Lung microvascular endothelial cell (primary cell): ENCODE results near the gene CGB8. TPM values are rescaled to one million over a fixed set of nuclear protein-coding genes. Genes with fewer than 3 reads are reported as not detected.

Experiments
- DNase-seq, 2 donors: peaks; one replicate each; pipeline versions ENCODE4 v3.0.0 to v3.0.0-alpha.2; 2010; ENCODE audit warnings: low read depth in 2 of 2
- total RNA-seq: library from RNA; depleted of rRNA; stranded (reverse); fragments of >200 nt; gene quantifications from 2 replicates; pipeline ENCODE4 v1.2.1, GENCODE V29; 2014

Gene CGB8
- total RNA-seq, 1 donor from 2014 or later: not detected

- DNase-seq: no peak
These were observed 42.0 kb downstream of the CGB8 start for GRCh38 chr19:49006905-49007304.

DNA sequence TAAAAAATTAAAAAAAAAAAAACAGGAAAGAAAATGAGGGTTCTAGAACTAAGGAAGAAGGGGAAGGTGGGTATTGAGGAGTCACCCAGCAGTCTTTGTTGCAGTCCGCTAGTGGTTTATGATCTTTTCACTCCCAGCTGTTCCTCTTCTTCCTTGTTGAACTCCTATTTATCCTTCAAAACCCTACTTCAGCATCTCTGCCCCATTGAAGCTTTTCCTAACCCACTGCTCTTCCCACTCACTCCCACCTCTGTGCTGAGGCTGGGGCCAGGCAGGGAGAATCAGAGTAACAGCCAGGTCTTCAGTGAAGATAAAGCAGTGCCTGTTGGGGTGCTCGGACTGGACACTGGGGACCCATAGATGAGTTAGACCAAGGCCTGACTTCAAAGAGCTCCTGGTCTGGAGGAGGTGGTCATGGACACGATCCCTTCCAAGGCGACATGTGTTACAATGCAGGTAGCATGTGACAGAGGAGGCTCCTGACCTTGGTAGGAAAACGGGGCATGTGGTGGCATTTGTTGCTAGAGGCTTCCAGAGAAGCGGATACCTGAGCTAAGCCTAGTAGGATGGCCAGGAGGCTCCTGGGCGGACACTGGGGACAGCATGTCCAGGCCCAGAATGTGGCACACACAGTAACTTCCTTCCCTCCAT is 43.8 kb downstream of the CGB8 start:
- DNase-seq: no peak

- DNase-seq: no peak
These were observed 44.8 kb downstream of the CGB8 start for GRCh38 chr19:49004133-49004532.

- DNase-seq: peak; percentile 82 to 86
These were observed 49.2 kb downstream of the CGB8 start for GRCh38 chr19:48999481-49000325.

GRCh38 chr19:48997972-48998371 is 50.9 kb downstream of the CGB8 start:
- peak; percentile 66 to 69 for DNase-seq

Other genes with a start within 250 kb of the CGB8 start
- 26.2 and 28.3 TPM in 2 replicates for gene BCAT2, start 238.1 kb downstream of the CGB8 start, total RNA-seq
- 0.60 and 2.6 TPM in 2 replicates for gene HSD17B14, start 212.6 kb downstream of the CGB8 start, total RNA-seq
- 2.4 and 7.1 TPM in 2 replicates for gene PLEKHA4, start 180.5 kb downstream of the CGB8 start, total RNA-seq
- gene PPP1R15A, start 176.7 kb downstream of the CGB8 start, total RNA-seq: 21.6 and 63.9 TPM in 2 replicates
- gene TULP2, start 150.4 kb downstream of the CGB8 start, total RNA-seq: under 0.01 TPM in 2 replicates
- 118 and 160 TPM in 2 replicates for gene NUCB1, start 148.8 kb downstream of the CGB8 start, total RNA-seq
- under 0.01 TPM in 1 of 2 replicates, not detected in the other for gene DHDH, start 115.4 kb downstream of the CGB8 start, total RNA-seq
- 96.8 and 101 TPM in 2 replicates for gene BAX, start 94.2 kb downstream of the CGB8 start, total RNA-seq
- gene FTL, start 83.8 kb downstream of the CGB8 start, total RNA-seq: 928 and 942 TPM in 2 replicates
- gene GYS1, start 55.8 kb downstream of the CGB8 start, total RNA-seq: 11.1 and 14.8 TPM in 2 replicates
- gene RUVBL2, start 55.2 kb downstream of the CGB8 start, total RNA-seq: 113 and 138 TPM in 2 replicates
- not detected in 2 replicates for gene LHB, start 32.0 kb downstream of the CGB8 start, total RNA-seq
- gene CGB3, start 24.8 kb downstream of the CGB8 start, total RNA-seq: not detected in 2 replicates
- not detected in 2 replicates for gene CGB2, start 17.2 kb downstream of the CGB8 start, total RNA-seq
- gene CGB1, start 12.2 kb downstream of the CGB8 start, total RNA-seq: not detected in 2 replicates
- gene CGB5, start 5.3 kb downstream of the CGB8 start, total RNA-seq: not detected in 2 replicates
- gene CGB7, start 8.6 kb upstream of the CGB8 start, total RNA-seq: 0.22 TPM in 1 of 2 replicates, not detected in the other
- gene NTF4, start 15.7 kb upstream of the CGB8 start, total RNA-seq: not detected in 2 replicates
- not detected in 2 replicates for gene KCNA7, start 23.6 kb upstream of the CGB8 start, total RNA-seq
- gene SNRNP70, start 36.3 kb upstream of the CGB8 start, total RNA-seq: 132 and 137 TPM in 2 replicates
- gene LIN7B, start 65.3 kb upstream of the CGB8 start, total RNA-seq: 1.6 and 2.2 TPM in 2 replicates
- gene C19orf73, start 70.0 kb upstream of the CGB8 start, total RNA-seq: 0.22 and 0.40 TPM in 2 replicates
- gene PPFIA3, start 70.4 kb upstream of the CGB8 start, total RNA-seq: 1.6 and 2.8 TPM in 2 replicates
- gene HRC, start 106.3 kb upstream of the CGB8 start, total RNA-seq: not detected in 2 replicates
- 9.5 and 10.7 TPM in 2 replicates for gene TRPM4, start 108.7 kb upstream of the CGB8 start, total RNA-seq